HepG2 (cell line): ENCODE measurements around the gene PRDM7. TPM values are rescaled to one million over a fixed set of nuclear protein-coding genes. Genes with fewer than 3 reads are reported as not detected.

Experiments used
- ATM ChIP-seq: fragments of 450-650 bp; IDR thresholded peaks from 2 replicates; pipeline ENCODE4 v1.7.1; 2017; ENCODE audit warnings: mild to moderate bottlenecking, borderline replicate concordance
- DMAP1 ChIP-seq: IDR thresholded peaks from 2 replicates; pipeline ENCODE4 v1.6.1; 2016
- FOXJ3 ChIP-seq: sonication (generic); formaldehyde crosslinking; IDR thresholded peaks from 2 replicates; pipeline ENCODE4 v1.4.0; 2020; ENCODE audit warnings: missing genetic modification reagents, mild to moderate bottlenecking, borderline replicate concordance
- KAT7 ChIP-seq: IDR thresholded peaks from 2 replicates; pipeline ENCODE4 v1.6.1; 2018; ENCODE audit warnings: borderline replicate concordance, missing compliant biosample characterization
- PHF21A ChIP-seq: sonication (generic); formaldehyde crosslinking; IDR thresholded peaks from 2 replicates; pipeline ENCODE4 v1.5.0; 2020; ENCODE audit warnings: mild to moderate bottlenecking, missing genetic modification reagents
- SATB2 ChIP-seq: sonication (generic); formaldehyde crosslinking; IDR thresholded peaks from 2 replicates; pipeline ENCODE4 v1.5.0; 2020; ENCODE audit warnings: missing genetic modification reagents
- TARDBP ChIP-seq: sonication (generic); formaldehyde crosslinking; IDR thresholded peaks from 2 replicates; pipeline ENCODE4 v1.8.0; 2022; ENCODE audit warnings: mild to moderate bottlenecking, missing genetic modification reagents
- ZFP1 ChIP-seq: IDR thresholded peaks from 2 replicates; pipeline ENCODE4 v1.6.1; 2016
- ZNF431 ChIP-seq: sonication (generic); formaldehyde crosslinking; IDR thresholded peaks from 2 replicates; pipeline ENCODE4 v1.9.0; 2022; ENCODE audit warnings: missing genetic modification reagents, low read depth, mild to moderate bottlenecking, borderline replicate concordance
- ZNF432 ChIP-seq: sonication (generic); formaldehyde crosslinking; IDR thresholded peaks from 2 replicates; pipeline ENCODE4 v1.5.0; 2020; ENCODE audit warnings: missing genetic modification reagents, mild to moderate bottlenecking, borderline replicate concordance
- ZNF451 ChIP-seq: sonication (generic); formaldehyde crosslinking; IDR thresholded peaks from 2 replicates; pipeline ENCODE4 v1.5.0; 2020; ENCODE audit warnings: mild to moderate bottlenecking, missing genetic modification reagents
- ZNF614 ChIP-seq: IDR thresholded peaks from 2 replicates; pipeline ENCODE4 v1.6.1; 2018; ENCODE audit warnings: missing biosample characterization, missing genetic modification reagents, inconsistent platforms, borderline replicate concordance
- ZNF619 ChIP-seq: sonication (generic); formaldehyde crosslinking; IDR thresholded peaks from 2 replicates; pipeline ENCODE4 v1.4.0; 2020; ENCODE audit warnings: mild to moderate bottlenecking, missing genetic modification reagents
- ZNF780A ChIP-seq: sonication (generic); formaldehyde crosslinking; IDR thresholded peaks from 2 replicates; pipeline ENCODE4 v1.8.0; 2022; ENCODE audit warnings: mild to moderate bottlenecking, missing genetic modification reagents, moderate library complexity
- ZNF792 ChIP-seq: IDR thresholded peaks from 2 replicates; pipeline ENCODE4 v1.6.1; 2016
- polyA plus RNA-seq, 8 experiments: library from polyadenylated mRNA; depleted of rRNA in 3 of 8; stranded (reverse) in 7 of 8; unstranded in 1 of 8; fragments of >200 nt; fragmentation: Illumina TruSeq in 4 of 8; extraction: Trizol in 4 of 8; gene quantifications; 2 replicates each; pipeline versions ENCODE4 v1.2.1 to v1.2.3, GENCODE V29; 2011 to 2016; ENCODE audit warnings: low read depth in 4 of 8, missing spikeins in 1 of 8, mixed read lengths in 1 of 8; ENCODE audit not compliant: insufficient read depth in 1 of 8
- total RNA-seq, 5 experiments: library from RNA; depleted of rRNA; stranded (reverse); fragments of >200 nt; fragmentation: Illumina TruSeq; extraction: Trizol; gene quantifications; 2 replicates each; pipeline ENCODE4 v1.2.3, GENCODE V29; 2016; ENCODE audit warnings: low read depth in 1 of 5
- TF ChIP-seq, protein P1 (sequence below): sonication (generic); formaldehyde crosslinking; IDR thresholded peaks from 2 replicates; pipeline ENCODE4 v1.4.0; 2020; ENCODE audit warnings: missing genetic modification reagents, borderline replicate concordance
- TF ChIP-seq, protein P2 (sequence below): sonication (generic); formaldehyde crosslinking; IDR thresholded peaks from 2 replicates; pipeline ENCODE4 v1.4.0; 2020; ENCODE audit warnings: missing genetic modification reagents, borderline replicate concordance
- TF ChIP-seq, protein P3 (sequence below): sonication (generic); formaldehyde crosslinking; IDR thresholded peaks from 2 replicates; pipeline ENCODE4 v1.4.0; 2020; ENCODE audit warnings: missing genetic modification reagents
- TF ChIP-seq, protein P4 (sequence below): sonication (generic); formaldehyde crosslinking; IDR thresholded peaks from 2 replicates; pipeline ENCODE4 v1.5.0; 2020; ENCODE audit warnings: missing genetic modification reagents

The PRDM7 gene
- total and polyA plus RNA-seq, 2 of the 13 experiments (the other 11 are each of a cell fraction or from before 2014, with no cell fraction given) = not detected

DNA sequence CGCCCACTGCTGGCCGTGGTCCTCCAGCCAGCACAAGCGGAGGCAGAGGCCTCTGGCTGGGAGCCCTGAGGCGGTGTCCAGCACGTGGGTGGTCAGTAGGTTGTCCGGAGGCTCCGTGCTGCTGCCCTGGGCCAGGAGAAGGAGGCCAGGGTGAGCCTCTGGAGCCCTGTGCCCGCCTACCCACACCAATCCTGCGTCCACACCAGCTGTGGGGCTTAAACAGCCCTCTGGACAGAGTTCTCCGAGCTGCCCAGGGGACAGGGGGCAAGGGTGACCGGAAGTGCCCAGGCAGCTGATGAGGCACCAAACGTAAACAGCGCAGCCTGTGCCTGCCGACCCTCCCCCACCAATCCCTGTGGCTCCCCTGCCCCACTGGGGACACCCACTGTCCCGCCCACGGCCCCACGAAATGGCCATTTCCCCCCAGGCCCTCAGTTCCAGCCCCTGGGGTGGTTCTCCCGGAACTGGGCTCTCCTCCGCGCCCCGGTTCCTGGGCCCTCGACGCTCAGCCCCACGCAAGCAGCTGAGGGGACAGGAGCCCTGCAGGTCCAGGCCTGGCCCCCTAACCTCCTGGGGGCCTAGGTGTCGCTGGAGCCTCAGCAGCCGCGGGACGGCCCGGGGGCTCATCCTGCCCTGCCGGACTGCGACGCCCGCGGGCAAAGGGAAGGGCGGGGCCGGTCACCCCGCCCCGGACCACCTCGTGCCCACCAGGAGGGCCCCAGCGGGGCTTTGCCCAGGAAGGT lies 30.0 kb downstream of the PRDM7 start (continued):
- TF ChIP-seq, protein P1, sequence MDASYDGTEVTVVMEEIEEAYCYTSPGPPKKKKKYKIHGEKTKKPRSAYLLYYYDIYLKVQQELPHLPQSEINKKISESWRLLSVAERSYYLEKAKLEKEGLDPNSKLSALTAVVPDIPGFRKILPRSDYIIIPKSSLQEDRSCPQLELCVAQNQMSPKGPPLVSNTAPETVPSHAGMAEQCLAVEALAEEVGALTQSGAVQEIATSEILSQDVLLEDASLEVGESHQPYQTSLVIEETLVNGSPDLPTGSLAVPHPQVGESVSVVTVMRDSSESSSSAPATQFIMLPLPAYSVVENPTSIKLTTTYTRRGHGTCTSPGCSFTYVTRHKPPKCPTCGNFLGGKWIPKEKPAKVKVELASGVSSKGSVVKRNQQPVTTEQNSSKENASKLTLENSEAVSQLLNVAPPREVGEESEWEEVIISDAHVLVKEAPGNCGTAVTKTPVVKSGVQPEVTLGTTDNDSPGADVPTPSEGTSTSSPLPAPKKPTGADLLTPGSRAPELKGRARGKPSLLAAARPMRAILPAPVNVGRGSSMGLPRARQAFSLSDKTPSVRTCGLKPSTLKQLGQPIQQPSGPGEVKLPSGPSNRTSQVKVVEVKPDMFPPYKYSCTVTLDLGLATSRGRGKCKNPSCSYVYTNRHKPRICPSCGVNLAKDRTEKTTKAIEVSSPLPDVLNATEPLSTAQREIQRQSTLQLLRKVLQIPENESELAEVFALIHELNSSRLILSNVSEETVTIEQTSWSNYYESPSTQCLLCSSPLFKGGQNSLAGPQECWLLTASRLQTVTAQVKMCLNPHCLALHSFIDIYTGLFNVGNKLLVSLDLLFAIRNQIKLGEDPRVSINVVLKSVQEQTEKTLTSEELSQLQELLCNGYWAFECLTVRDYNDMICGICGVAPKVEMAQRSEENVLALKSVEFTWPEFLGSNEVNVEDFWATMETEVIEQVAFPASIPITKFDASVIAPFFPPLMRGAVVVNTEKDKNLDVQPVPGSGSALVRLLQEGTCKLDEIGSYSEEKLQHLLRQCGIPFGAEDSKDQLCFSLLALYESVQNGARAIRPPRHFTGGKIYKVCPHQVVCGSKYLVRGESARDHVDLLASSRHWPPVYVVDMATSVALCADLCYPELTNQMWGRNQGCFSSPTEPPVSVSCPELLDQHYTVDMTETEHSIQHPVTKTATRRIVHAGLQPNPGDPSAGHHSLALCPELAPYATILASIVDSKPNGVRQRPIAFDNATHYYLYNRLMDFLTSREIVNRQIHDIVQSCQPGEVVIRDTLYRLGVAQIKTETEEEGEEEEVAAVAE (CRISPR knock-in tag) = no peak
- TF ChIP-seq DMAP1 (peak; percentile 60), ZNF431 (CRISPR knock-in tag) (0 out of 2 replicates have a peak, but pooled peaks have one; percentile 66), SATB2 (CRISPR knock-in tag) (no peak), ZNF792 (CRISPR knock-in tag) (no peak; the same call in 1 of the 2 replicates), ZNF619 (CRISPR knock-in tag) (peak; percentile 77; the same call in 1 of the 2 replicates), ZNF451 (CRISPR knock-in tag) (no peak; the same call in 1 of the 2 replicates), ATM (no peak), TARDBP (CRISPR knock-in tag) (0 out of 2 replicates have a peak, but pooled peaks have one; percentile 26), ZNF614 (CRISPR knock-in tag) (peak; percentile 79; the same call in 1 of the 2 replicates), ZNF780A (no peak), FOXJ3 (CRISPR knock-in tag) (no peak; the same call in 1 of the 2 replicates), KAT7 (CRISPR knock-in tag) (peak; percentile 87), PHF21A (CRISPR knock-in tag) (no peak), ZNF432 (no peak), ZFP1 (CRISPR knock-in tag) (no peak)
- TF ChIP-seq, protein P2, sequence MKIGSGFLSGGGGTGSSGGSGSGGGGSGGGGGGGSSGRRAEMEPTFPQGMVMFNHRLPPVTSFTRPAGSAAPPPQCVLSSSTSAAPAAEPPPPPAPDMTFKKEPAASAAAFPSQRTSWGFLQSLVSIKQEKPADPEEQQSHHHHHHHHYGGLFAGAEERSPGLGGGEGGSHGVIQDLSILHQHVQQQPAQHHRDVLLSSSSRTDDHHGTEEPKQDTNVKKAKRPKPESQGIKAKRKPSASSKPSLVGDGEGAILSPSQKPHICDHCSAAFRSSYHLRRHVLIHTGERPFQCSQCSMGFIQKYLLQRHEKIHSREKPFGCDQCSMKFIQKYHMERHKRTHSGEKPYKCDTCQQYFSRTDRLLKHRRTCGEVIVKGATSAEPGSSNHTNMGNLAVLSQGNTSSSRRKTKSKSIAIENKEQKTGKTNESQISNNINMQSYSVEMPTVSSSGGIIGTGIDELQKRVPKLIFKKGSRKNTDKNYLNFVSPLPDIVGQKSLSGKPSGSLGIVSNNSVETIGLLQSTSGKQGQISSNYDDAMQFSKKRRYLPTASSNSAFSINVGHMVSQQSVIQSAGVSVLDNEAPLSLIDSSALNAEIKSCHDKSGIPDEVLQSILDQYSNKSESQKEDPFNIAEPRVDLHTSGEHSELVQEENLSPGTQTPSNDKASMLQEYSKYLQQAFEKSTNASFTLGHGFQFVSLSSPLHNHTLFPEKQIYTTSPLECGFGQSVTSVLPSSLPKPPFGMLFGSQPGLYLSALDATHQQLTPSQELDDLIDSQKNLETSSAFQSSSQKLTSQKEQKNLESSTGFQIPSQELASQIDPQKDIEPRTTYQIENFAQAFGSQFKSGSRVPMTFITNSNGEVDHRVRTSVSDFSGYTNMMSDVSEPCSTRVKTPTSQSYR (CRISPR knock-in tag) = peak; percentile 86
- TF ChIP-seq, protein P3, sequence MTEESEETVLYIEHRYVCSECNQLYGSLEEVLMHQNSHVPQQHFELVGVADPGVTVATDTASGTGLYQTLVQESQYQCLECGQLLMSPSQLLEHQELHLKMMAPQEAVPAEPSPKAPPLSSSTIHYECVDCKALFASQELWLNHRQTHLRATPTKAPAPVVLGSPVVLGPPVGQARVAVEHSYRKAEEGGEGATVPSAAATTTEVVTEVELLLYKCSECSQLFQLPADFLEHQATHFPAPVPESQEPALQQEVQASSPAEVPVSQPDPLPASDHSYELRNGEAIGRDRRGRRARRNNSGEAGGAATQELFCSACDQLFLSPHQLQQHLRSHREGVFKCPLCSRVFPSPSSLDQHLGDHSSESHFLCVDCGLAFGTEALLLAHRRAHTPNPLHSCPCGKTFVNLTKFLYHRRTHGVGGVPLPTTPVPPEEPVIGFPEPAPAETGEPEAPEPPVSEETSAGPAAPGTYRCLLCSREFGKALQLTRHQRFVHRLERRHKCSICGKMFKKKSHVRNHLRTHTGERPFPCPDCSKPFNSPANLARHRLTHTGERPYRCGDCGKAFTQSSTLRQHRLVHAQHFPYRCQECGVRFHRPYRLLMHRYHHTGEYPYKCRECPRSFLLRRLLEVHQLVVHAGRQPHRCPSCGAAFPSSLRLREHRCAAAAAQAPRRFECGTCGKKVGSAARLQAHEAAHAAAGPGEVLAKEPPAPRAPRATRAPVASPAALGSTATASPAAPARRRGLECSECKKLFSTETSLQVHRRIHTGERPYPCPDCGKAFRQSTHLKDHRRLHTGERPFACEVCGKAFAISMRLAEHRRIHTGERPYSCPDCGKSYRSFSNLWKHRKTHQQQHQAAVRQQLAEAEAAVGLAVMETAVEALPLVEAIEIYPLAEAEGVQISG (CRISPR knock-in tag) = peak; percentile 57
- TF ChIP-seq, protein P4, sequence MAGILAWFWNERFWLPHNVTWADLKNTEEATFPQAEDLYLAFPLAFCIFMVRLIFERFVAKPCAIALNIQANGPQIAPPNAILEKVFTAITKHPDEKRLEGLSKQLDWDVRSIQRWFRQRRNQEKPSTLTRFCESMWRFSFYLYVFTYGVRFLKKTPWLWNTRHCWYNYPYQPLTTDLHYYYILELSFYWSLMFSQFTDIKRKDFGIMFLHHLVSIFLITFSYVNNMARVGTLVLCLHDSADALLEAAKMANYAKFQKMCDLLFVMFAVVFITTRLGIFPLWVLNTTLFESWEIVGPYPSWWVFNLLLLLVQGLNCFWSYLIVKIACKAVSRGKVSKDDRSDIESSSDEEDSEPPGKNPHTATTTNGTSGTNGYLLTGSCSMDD = no peak
